ENCODE measurements around the gene EFCC1.

DNA sequence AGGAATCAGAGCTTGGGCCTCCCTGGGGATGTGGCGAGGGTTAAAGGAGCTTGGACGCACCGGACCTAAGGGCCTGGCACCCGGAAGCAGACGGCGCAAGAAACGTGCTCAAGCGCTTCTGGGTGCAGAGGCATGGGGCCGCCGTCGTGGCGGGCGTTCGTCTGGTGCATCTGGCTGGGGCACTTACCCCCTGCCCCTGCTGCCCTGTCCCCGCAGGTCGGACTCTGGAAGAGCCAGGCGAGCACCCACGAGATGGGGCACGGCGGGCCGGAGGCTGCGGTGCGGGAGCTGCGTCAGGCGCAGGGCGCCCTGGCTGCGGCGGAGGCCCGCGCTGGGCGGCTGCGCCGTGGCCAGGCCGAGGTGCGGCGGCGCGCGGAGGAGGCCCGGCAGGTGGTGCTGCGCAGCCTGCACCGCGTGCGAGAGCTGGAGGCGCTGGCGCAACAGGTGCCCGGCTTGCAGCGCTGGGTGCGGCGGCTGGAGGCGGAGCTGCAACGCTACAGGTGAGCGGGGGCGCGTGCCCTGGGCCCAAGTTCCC is 2.5 kb downstream of the EFCC1 start:
- TF ChIP-seq POLR2A (IDR thresholded peaks at IDR 0.05; ENCODE audit: low read depth, low read length) (no peak), POLR2AphosphoS5 (IDR thresholded peaks at IDR 0.05; ENCODE audit: low read depth, low read length) (no peak), TAF1 (IDR thresholded peaks at IDR 0.05; ENCODE audit: low read depth, low read length) (no peak)
